ENCODE measurements around the gene PLEKHG5. TPM values are rescaled to one million over a fixed set of nuclear protein-coding genes. Genes with fewer than 3 reads are reported as not detected.

The PLEKHG5 gene
- total RNA-seq, 4 donors from 2014 or later = 72.5 to 170 (median 99.8) TPM

- no peak for TF ChIP-seq POLR2A (IDR thresholded peaks at IDR 0.05)
- no peak overlapping the region for H3K4me3 ChIP-seq (ENCODE audit: low read depth, poor library complexity, severe bottlenecking)
- WGBS, 2 donors = 84 to 86% methylated on average over 7 of the region's 7 CpGs
- intact Hi-C loops (cut with DNase I; ENCODE audit: low total_unique reads) = no loop called here
- no peak for DNase-seq (ENCODE audit: low spot score in 2 of 2)
These were observed 15.6 kb upstream of the PLEKHG5 start for GRCh38 chr1:6507037-6507428.

- TF ChIP-seq POLR2A (IDR thresholded peaks at IDR 0.05) = no peak
- no peak for TF ChIP-seq CTCF (IDR thresholded peaks at IDR 0.05)
- intact Hi-C loops (cut with DNase I; ENCODE audit: low total_unique reads) = no loop called here
- WGBS, 2 donors = 84% methylated on average over 28 to 31 of the region's 31 CpGs
- DNase-seq (ENCODE audit: low spot score in 2 of 2) = no peak
- H3K4me3 ChIP-seq (ENCODE audit: low read depth, poor library complexity, severe bottlenecking) = no peak overlapping the region
These were observed 15.0 kb upstream of the PLEKHG5 start for GRCh38 chr1:6506210-6507036.

- WGBS, 2 donors = 89 to 94% methylated on average over 27 to 29 of the region's 31 CpGs
- no peak for TF ChIP-seq POLR2A (IDR thresholded peaks at IDR 0.05)
- TF ChIP-seq CTCF (IDR thresholded peaks at IDR 0.05) = no peak
- intact Hi-C loops (cut with DNase I; ENCODE audit: low total_unique reads) = no loop called here
- no peak for DNase-seq (ENCODE audit: low spot score in 2 of 2)
- H3K4me3 ChIP-seq (ENCODE audit: low read depth, poor library complexity, severe bottlenecking) = no peak overlapping the region
These were observed 14.1 kb upstream of the PLEKHG5 start for GRCh38 chr1:6505367-6506209.

- no peak for DNase-seq (ENCODE audit: low spot score in 2 of 2)
- no peak overlapping the region for H3K4me3 ChIP-seq (ENCODE audit: low read depth, poor library complexity, severe bottlenecking)
- intact Hi-C loops (cut with DNase I; ENCODE audit: low total_unique reads) = no loop called here
- WGBS, 2 donors = 93 to 94% methylated on average over 11 to 15 of the region's 15 CpGs
- TF ChIP-seq CTCF (IDR thresholded peaks at IDR 0.05) (no peak), POLR2A (IDR thresholded peaks at IDR 0.05) (no peak)
These were observed 13.4 kb upstream of the PLEKHG5 start for GRCh38 chr1:6504887-6505286.

GRCh38 chr1:6503884-6504602 is 12.6 kb upstream of the PLEKHG5 start:
- intact Hi-C loops (cut with DNase I; ENCODE audit: low total_unique reads) = no loop called here
- DNase-seq (ENCODE audit: low spot score in 2 of 2) = no peak
- WGBS, 2 donors = 82 to 92% methylated on average over 16 to 19 of the region's 20 CpGs
- no peak overlapping the region for H3K4me3 ChIP-seq (ENCODE audit: low read depth, poor library complexity, severe bottlenecking)
- TF ChIP-seq POLR2A (IDR thresholded peaks at IDR 0.05) = no peak
- TF ChIP-seq CTCF (IDR thresholded peaks at IDR 0.05) = no peak

All from lower leg skin (tissue), 4 donors.